Lung (tissue), 12 donors: ENCODE data around the gene TRIM41. TPM values are rescaled to one million over a fixed set of nuclear protein-coding genes. Genes with fewer than 3 reads are reported as not detected.

Experiments
- ATAC-seq: fragments of 200-7000 bp; cut with Tn5 transposase; one replicate; pipeline ENCODE4 v1.9.1; 2020; ENCODE audit warnings: moderate number of reproducible peaks; ENCODE audit not compliant: insufficient read depth, low FRiP score
- DNase-seq, 3 donors: peaks; one replicate each; pipeline ENCODE4 v3.0.0-alpha.2; 2013 to 2017
- H3K27ac ChIP-seq, 2 donors: one replicate each; pipeline ENCODE4 v1.5.1; 2013; ENCODE audit warnings: mild to moderate bottlenecking in 2 of 2, moderate library complexity in 2 of 2, control low read depth in 1 of 2, inconsistent platforms in 1 of 2, low read depth in 1 of 2, low read length in 1 of 2
- H3K27me3 ChIP-seq, 3 donors: one replicate each; pipeline ENCODE4 v1.5.1; 2013; ENCODE audit warnings: low read length in 2 of 3; ENCODE audit not compliant: control insufficient read depth in 3 of 3, insufficient read depth in 3 of 3
- H3K36me3 ChIP-seq, 4 donors: one replicate each; pipeline ENCODE4 v1.5.1; 2013; ENCODE audit warnings: low read length in 4 of 4, mild to moderate bottlenecking in 1 of 4, moderate library complexity in 1 of 4; ENCODE audit not compliant: control insufficient read depth in 4 of 4, insufficient read depth in 4 of 4
- H3K4me1 ChIP-seq, 5 donors: one replicate each; pipeline ENCODE4 v1.5.1; 2013; ENCODE audit warnings: low read length in 5 of 5, mild to moderate bottlenecking in 2 of 5, moderate library complexity in 1 of 5; ENCODE audit not compliant: control insufficient read depth in 5 of 5, insufficient read depth in 5 of 5
- H3K4me3 ChIP-seq: one replicate; pipeline ENCODE4 v1.5.1; 2013; ENCODE audit warnings: mild to moderate bottlenecking, control low read depth, moderate library complexity
- H3K9ac ChIP-seq, 2 donors: one replicate each; pipeline ENCODE4 v1.5.1; 2013; ENCODE audit warnings: low read length in 2 of 2, control low read depth in 1 of 2; ENCODE audit not compliant: insufficient read depth in 1 of 2
- H3K9me3 ChIP-seq, 4 donors: one replicate each; pipeline ENCODE4 v1.5.1; 2013; ENCODE audit warnings: low read length in 3 of 4, mild to moderate bottlenecking in 1 of 4, moderate library complexity in 1 of 4; ENCODE audit not compliant: control insufficient read depth in 4 of 4, insufficient read depth in 3 of 4
- CTCF ChIP-seq: IDR thresholded peaks from 2 replicates; pipeline ENCODE4 v1.5.1; 2012; ENCODE audit warnings: mild to moderate bottlenecking; ENCODE audit errors: control extremely low read depth, extremely low read depth
- WGBS, 2 donors: extraction: QIAGEN DNeasy Blood & Tissue Kit; methylation state at CpG; one replicate each; pipeline ENCODE4 v1.1.7; 2013; 5-methylcytosine and 5-hydroxymethylcytosine counted together
- polyA plus RNA-seq, 2 donors: library from polyadenylated mRNA; stranded (reverse); fragments of 200-250 nt; gene quantifications; one replicate each; pipeline ENCODE4 v1.2.1, GENCODE V29; 2013
- total RNA-seq, 2 donors: library from RNA; depleted of rRNA in 1 of 2; stranded (reverse); fragments of >200 nt in 1 of 2; gene quantifications; one replicate each; pipeline ENCODE4 v1.2.1, GENCODE V29; 2014 to 2021
- donor health status: control.
- donor health status: control.
- donor health status: Bipolar disorder and iron deficiency.
- donor health status: healthy.
- donor health status: DM: yes; HTN: yes; CAD: no.

The TRIM41 gene
- total and polyA plus RNA-seq, 4 donors, result 13.1 to 38.6 (median 22.2) TPM

- H3K9me3 ChIP-seq, result no peaks in the 10 kb centered on the region
- H3K27ac ChIP-seq, result peak overlapping the region; percentile 50 to 58
- peaks cover 31 to 52% (median 48%) of the 10 kb centered on the region in 4 donors for H3K36me3 ChIP-seq
- peak overlapping the region; percentile 98 to 99 for H3K9ac ChIP-seq
- peaks cover 9 to 33% (median 21%) of the 10 kb centered on the region in 5 donors for H3K4me1 ChIP-seq
- 44 to 56% methylated on average over 6 of the region's 6 CpGs for WGBS, 2 donors
- H3K4me3 ChIP-seq, result peak overlapping the region; percentile 96
- TF ChIP-seq CTCF, result no peak
- DNase-seq (no peak), ATAC-seq (no peak)
- no peaks in the 10 kb centered on the region for H3K27me3 ChIP-seq
Observed at GRCh38 chr5:181242031-181242451, 19.0 kb downstream of the TRIM41 start.

GRCh38 chr5:181243018-181243563 is 20.0 kb downstream of the TRIM41 start:
- H3K27ac ChIP-seq, result peak overlapping the region; percentile 95 to 97
- no peak for ATAC-seq

GRCh38 chr5:181243564-181244343 is 20.7 kb downstream of the TRIM41 start, which contains the start of gene RACK1:
Gene RACK1, minus strand, starts transcription at chr5:181243906. Its CDS starts 106 bp downstream, at chr5:181243800.
- Histone ChIP-seq H3K9ac (peak within 1 kb of the TSS; percentile 98 to 99), H3K9me3 (no peaks in the 10 kb centered on the region), H3K4me3 (peak within 1 kb of the TSS; percentile 96), H3K36me3 (peaks cover 16 to 35% (median 33%) of the 10 kb centered on the region in 4 donors), H3K27ac (peak within 1 kb of the TSS; percentile 95 to 97), H3K4me1 (peaks cover 12 to 44% (median 25%) of the 10 kb centered on the region in 5 donors), H3K27me3 (no peaks in the 10 kb centered on the region)
- ATAC-seq, result peak; percentile 71
- 0% methylated on average over 50 of the region's 50 CpGs for WGBS, 2 donors
- TF ChIP-seq CTCF, result no peak
- DNase-seq, result peak; percentile 93 to 97 (median 96)

More at GRCh38 chr5:181243018-181243563, 20.0 kb downstream of the TRIM41 start:
- 1% methylated on average over 25 of the region's 25 CpGs for WGBS, 2 donors
- no peaks in the 10 kb centered on the region for H3K9me3 ChIP-seq
- peak overlapping the region; percentile 96 for H3K4me3 ChIP-seq
- DNase-seq, result peak in 2 of 3 donors; percentile 44 to 59
- H3K36me3 ChIP-seq, result peaks cover 21 to 41% (median 38%) of the 10 kb centered on the region in 4 donors
- peak overlapping the region; percentile 98 to 99 for H3K9ac ChIP-seq
- peaks cover 11 to 42% (median 22%) of the 10 kb centered on the region in 5 donors for H3K4me1 ChIP-seq
- no peak for TF ChIP-seq CTCF
- no peaks in the 10 kb centered on the region for H3K27me3 ChIP-seq
